ENCODE data around the gene MYL2. TPM values are rescaled to one million over a fixed set of nuclear protein-coding genes. Genes with fewer than 3 reads are reported as not detected.

MYL2 gene
- total RNA-seq, 4 donors from 2014 or later: not detected

DNA sequence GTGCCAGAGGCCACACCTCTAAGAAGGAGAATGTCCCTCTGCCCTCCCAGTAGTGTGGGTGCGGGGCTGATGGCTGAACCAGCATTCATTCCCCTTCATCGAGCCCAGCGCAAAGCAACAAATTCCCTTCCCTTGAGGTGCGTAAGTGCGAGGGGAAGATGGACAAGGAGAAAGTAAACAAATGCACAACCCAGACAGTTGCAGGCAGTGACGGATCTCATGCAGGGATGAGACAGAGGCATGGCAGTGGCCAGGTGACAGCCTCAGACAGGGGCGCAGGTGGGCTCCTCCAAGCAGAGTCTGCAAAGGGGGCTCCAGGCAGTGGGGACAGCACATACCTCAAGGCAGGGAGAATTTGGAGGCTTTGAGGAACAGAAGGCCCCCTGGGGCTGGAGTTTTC lies 2.3 kb upstream of the MYL2 start:
- TF ChIP-seq POLR2A (IDR thresholded peaks at IDR 0.05) (no peak), EP300 (IDR thresholded peaks at IDR 0.05) (no peak), CTCF (IDR thresholded peaks at IDR 0.05) (no peak), POLR2AphosphoS5 (IDR thresholded peaks at IDR 0.05) (no peak)
- peaks cover 26% of the 10 kb centered on the region for H3K27me3 ChIP-seq

DNA sequence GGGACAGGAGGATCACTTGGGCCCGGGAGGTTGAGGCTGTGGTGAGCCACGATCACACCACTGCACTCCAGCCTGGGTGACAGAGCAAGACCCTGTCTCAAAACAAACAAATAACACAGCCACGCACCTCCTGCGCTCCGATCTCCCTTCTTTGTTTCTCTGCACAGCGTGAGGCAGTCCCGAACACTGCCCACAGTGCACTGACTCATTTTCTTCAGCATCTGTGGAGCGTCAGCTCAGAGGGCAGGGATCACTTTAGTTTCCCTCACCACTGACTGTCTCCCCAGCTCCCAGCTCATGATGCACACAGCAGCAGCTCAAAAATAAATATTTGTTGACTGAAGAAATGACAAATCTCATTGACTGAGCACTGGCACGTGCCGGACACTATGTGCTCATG lies 883 bp upstream of the MYL2 start:
- 85% methylated on average over 10 of the region's 10 CpGs for whole genome bisulfite sequencing
- Histone ChIP-seq H3K4me1 (no peaks in the 10 kb centered on the region), H3K9me3 (no peaks in the 10 kb centered on the region), H3K27ac (no peak overlapping the region), H3K4me3 (no peak overlapping the region), H3K36me3 (no peaks in the 10 kb centered on the region), H3K27me3 (peaks cover 30% of the 10 kb centered on the region)
- no peak for DNase-seq (ENCODE audit: low spot score in 2 of 2)
- TF ChIP-seq POLR2AphosphoS5 (IDR thresholded peaks at IDR 0.05): no peak
- no peak for TF ChIP-seq POLR2A (IDR thresholded peaks at IDR 0.05)
- no peak for TF ChIP-seq EP300 (IDR thresholded peaks at IDR 0.05)
- no peak for TF ChIP-seq CTCF (IDR thresholded peaks at IDR 0.05)

More for the DNA sequence above, 2.3 kb upstream of the MYL2 start:
- no peaks in the 10 kb centered on the region for H3K36me3 ChIP-seq
- H3K4me1 ChIP-seq: no peaks in the 10 kb centered on the region
- no peak overlapping the region for H3K27ac ChIP-seq
- 61% methylated on average over 6 of the region's 7 CpGs for WGBS
- H3K4me3 ChIP-seq: no peak overlapping the region
- no peaks in the 10 kb centered on the region for H3K9me3 ChIP-seq
- no peak for DNase-seq (ENCODE audit: low spot score in 2 of 2)

DNA sequence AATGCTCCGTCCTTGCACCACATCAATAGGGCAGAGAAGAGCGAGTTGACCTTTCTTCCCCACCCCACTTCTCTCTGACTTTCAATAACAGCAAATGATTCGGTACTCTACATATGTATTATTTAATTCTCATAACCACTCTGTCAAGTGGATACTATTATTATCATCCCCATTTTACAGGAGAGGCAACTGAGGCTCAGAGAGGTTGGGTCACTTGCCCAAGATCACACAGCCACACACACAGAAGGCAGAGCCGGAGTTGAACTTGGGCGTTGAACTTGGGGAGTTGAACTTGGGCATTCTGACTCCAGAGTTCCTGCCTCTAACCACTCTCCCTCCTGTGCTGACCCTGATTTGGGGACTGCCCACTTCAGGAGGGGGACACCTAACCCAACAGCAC lies 659 bp downstream of the MYL2 start:
- Histone ChIP-seq H3K4me1 (no peaks in the 10 kb centered on the region), H3K27me3 (peaks cover 30% of the 10 kb centered on the region), H3K36me3 (no peaks in the 10 kb centered on the region), H3K9me3 (no peaks in the 10 kb centered on the region), H3K4me3 (no peak overlapping the region), H3K27ac (no peak overlapping the region)
- no peak for TF ChIP-seq CTCF (IDR thresholded peaks at IDR 0.05)
- TF ChIP-seq EP300 (IDR thresholded peaks at IDR 0.05): no peak
- TF ChIP-seq POLR2AphosphoS5 (IDR thresholded peaks at IDR 0.05): no peak
- TF ChIP-seq POLR2A (IDR thresholded peaks at IDR 0.05): no peak
- no peak for DNase-seq (ENCODE audit: low spot score in 2 of 2)
- WGBS: 94% methylated on average over 5 of the region's 5 CpGs

DNA sequence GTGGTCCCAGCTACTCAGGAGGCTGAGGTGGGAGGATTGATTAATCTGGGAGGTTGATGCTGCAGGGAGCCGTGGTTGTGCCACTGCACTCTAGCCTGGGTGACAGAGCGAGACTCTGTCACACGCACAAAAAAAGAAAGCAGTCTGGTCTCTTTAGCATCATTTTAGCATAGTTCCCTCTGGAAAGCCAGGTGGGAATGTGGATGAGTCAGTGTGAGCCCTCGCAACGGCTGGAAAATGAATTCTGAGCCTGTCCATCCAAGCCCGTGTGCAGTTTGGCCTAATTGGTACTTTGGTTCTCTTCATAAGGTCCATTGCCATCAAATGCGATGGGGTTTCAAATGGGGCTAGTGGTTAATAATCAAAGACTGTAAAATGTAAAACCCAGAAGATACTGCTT lies 2.4 kb downstream of the MYL2 start:
- peaks cover 21% of the 10 kb centered on the region for H3K27me3 ChIP-seq
- TF ChIP-seq POLR2AphosphoS5 (IDR thresholded peaks at IDR 0.05) (no peak), CTCF (IDR thresholded peaks at IDR 0.05) (no peak), EP300 (IDR thresholded peaks at IDR 0.05) (no peak), POLR2A (IDR thresholded peaks at IDR 0.05) (no peak)
- WGBS: 70% methylated on average over 7 of the region's 7 CpGs
- H3K4me1 ChIP-seq: no peaks in the 10 kb centered on the region
- no peaks in the 10 kb centered on the region for H3K9me3 ChIP-seq
- no peak overlapping the region for H3K27ac ChIP-seq
- H3K36me3 ChIP-seq: no peaks in the 10 kb centered on the region
- DNase-seq (ENCODE audit: low spot score in 2 of 2): no peak
- no peak overlapping the region for H3K4me3 ChIP-seq

DNA sequence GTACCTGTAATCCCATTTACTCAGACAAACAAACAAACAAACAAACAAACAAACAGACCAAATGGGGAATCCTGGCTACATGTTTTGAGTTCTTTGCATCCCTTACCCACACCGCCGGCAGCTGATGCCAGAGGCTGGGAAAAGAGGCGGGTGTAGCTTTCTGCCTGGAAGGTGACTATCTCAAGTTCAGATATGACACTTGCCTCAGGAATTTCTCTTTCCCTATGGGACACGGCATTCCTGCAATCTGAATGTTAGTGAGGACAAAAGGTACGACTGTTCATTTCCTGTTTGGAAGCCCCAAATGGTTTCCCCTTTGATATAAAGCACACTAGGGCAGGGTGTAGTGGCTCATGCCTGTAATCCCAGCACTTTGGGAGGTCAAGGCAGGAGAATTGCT lies 2.9 kb downstream of the MYL2 start:
- TF ChIP-seq POLR2A (IDR thresholded peaks at IDR 0.05) (no peak), EP300 (IDR thresholded peaks at IDR 0.05) (no peak), POLR2AphosphoS5 (IDR thresholded peaks at IDR 0.05) (no peak), CTCF (IDR thresholded peaks at IDR 0.05) (no peak)
- no peaks in the 10 kb centered on the region for H3K36me3 ChIP-seq
- WGBS: 49% methylated on average over 5 of the region's 5 CpGs
- no peak overlapping the region for H3K4me3 ChIP-seq
- no peaks in the 10 kb centered on the region for H3K4me1 ChIP-seq
- H3K9me3 ChIP-seq: no peaks in the 10 kb centered on the region
- no peak for DNase-seq (ENCODE audit: low spot score in 2 of 2)
- no peak overlapping the region for H3K27ac ChIP-seq
- H3K27me3 ChIP-seq: peaks cover 21% of the 10 kb centered on the region

Measured in suprapubic skin (tissue), 4 donors.